Keratinocyte (primary cell): ENCODE results near the gene C10orf95. TPM values are rescaled to one million over a fixed set of nuclear protein-coding genes. Genes with fewer than 3 reads are reported as not detected.

Experiments used
- DNase-seq: peaks from one replicate; pipeline ENCODE4 v3.0.0-alpha.2; 2011; ENCODE audit warnings: low read depth, missing footprints, low spot score
- FAIRE-seq: peaks from 2 replicates; lab custom pipeline; 2011; peaks lifted over from hg19 to GRCh38; lab: Jason Lieb, UNC
- H2AFZ ChIP-seq: 2 replicates; pipeline ENCODE4 v1.6.0; 2012; ENCODE audit warnings: low read length, control low read depth, inconsistent platforms; ENCODE audit not compliant: control insufficient read depth
- H3K27ac ChIP-seq: 2 replicates; pipeline ENCODE4 v1.5.1; 2011; ENCODE audit warnings: low read length; ENCODE audit not compliant: control insufficient read depth, insufficient read depth
- H3K27me3 ChIP-seq: 3 replicates; pipeline ENCODE4 v1.6.0; 2011; ENCODE audit warnings: low read length; ENCODE audit not compliant: control insufficient read depth, insufficient read depth; ENCODE audit errors: extremely low read depth
- H3K36me3 ChIP-seq, 2 experiments: 2 replicates in 1 of 2; 3 replicates in 1 of 2; pipeline ENCODE4 v1.5.1; 2011; ENCODE audit warnings: low read length in 2 of 2, mild to moderate bottlenecking in 1 of 2; ENCODE audit not compliant: control insufficient read depth in 2 of 2, insufficient read depth in 2 of 2; ENCODE audit errors: extremely low read depth in 1 of 2
- H3K4me1 ChIP-seq: 3 replicates; pipeline ENCODE4 v1.5.1; 2011; ENCODE audit warnings: low read length; ENCODE audit not compliant: control insufficient read depth, insufficient read depth; ENCODE audit errors: extremely low read depth
- H3K4me2 ChIP-seq: 3 replicates; pipeline ENCODE4 v1.6.0; 2011; ENCODE audit warnings: low read depth, low read length; ENCODE audit not compliant: control insufficient read depth, insufficient read depth; ENCODE audit errors: extremely low read depth
- H3K4me3 ChIP-seq, 3 experiments: fragments of 200-600 bp in 1 of 3; sonication (generic) in 1 of 3; 2 replicates in 2 of 3; 3 replicates in 1 of 3; pipeline ENCODE4 v1.5.1; 2011 to 2016; ENCODE audit warnings: low read length in 3 of 3, mild to moderate bottlenecking in 3 of 3, control low read depth in 2 of 3, inconsistent platforms in 1 of 3, low read depth in 1 of 3, mixed read lengths in 1 of 3, mixed run types in 1 of 3, moderate library complexity in 1 of 3; ENCODE audit not compliant: control insufficient read depth in 2 of 3, insufficient read depth in 2 of 3; ENCODE audit errors: extremely low read depth in 1 of 3
- H3K79me2 ChIP-seq: 2 replicates; pipeline ENCODE4 v1.6.0; 2012; ENCODE audit warnings: low read length; ENCODE audit not compliant: control insufficient read depth, insufficient read depth
- H3K9ac ChIP-seq: 3 replicates; pipeline ENCODE4 v1.6.0; 2011; ENCODE audit warnings: low read length; ENCODE audit not compliant: control insufficient read depth, insufficient read depth; ENCODE audit errors: extremely low read depth
- H3K9me1 ChIP-seq: 3 replicates; pipeline ENCODE4 v1.6.0; 2011; ENCODE audit warnings: low read length; ENCODE audit not compliant: control insufficient read depth, insufficient read depth; ENCODE audit errors: extremely low read depth
- H3K9me3 ChIP-seq: 2 replicates; pipeline ENCODE4 v1.5.1; 2012; ENCODE audit warnings: low read depth, low read length; ENCODE audit not compliant: control insufficient read depth
- H4K20me1 ChIP-seq: 3 replicates; pipeline ENCODE4 v1.6.0; 2011; ENCODE audit warnings: low read length; ENCODE audit not compliant: control insufficient read depth, insufficient read depth; ENCODE audit errors: extremely low read depth
- EZH2 ChIP-seq: IDR thresholded peaks from one replicate; pipeline ENCODE4 v1.6.1; 2012; ENCODE audit warnings: inconsistent platforms, mild to moderate bottlenecking, low read length, moderate library complexity
- dilution Hi-C: fragments of 300-500 bp; cut with MboI; formaldehyde crosslinking; loops from one replicate; pipeline ENCODE4 v1.7.0; 2020; ENCODE audit warnings: low sequenced_read_pairs; ENCODE audit not compliant: extremely low pct_ligation_motif_present
- polyA plus RNA-seq, 5 experiments: library from polyadenylated mRNA; depleted of rRNA in 3 of 5; stranded (reverse) in 3 of 5; stranded (forward) in 1 of 5; unstranded in 1 of 5; fragments of >200 nt; gene quantifications; 1 replicate in 1 of 5; 2 replicates in 3 of 5; 3 replicates in 1 of 5; pipeline versions ENCODE4 v1.2.1 to v1.2.3, GENCODE V29; 2011 to 2012; ENCODE audit warnings: missing spikeins in 2 of 5, low read depth in 1 of 5, low replicate concordance in 1 of 5
- TF ChIP-seq, protein P1 (sequence below), 3 experiments: IDR thresholded peaks in 1 of 3; conservative IDR thresholded peaks in 1 of 3; optimal IDR thresholded peaks in 1 of 3; 2 replicates in 2 of 3; 3 replicates in 1 of 3; pipeline versions ENCODE3 to v1.5.1; 2011; ENCODE audit warnings: low read length in 3 of 3, mild to moderate bottlenecking in 3 of 3, moderate library complexity in 2 of 3, control low read depth in 1 of 3, inconsistent platforms in 1 of 3; ENCODE audit not compliant: insufficient read depth in 2 of 3; ENCODE audit errors: extremely low read depth in 1 of 3

The C10orf95 gene
- polyA plus RNA-seq, 1 donor (not counting 4 experiments of a cell fraction or from before 2014, with no cell fraction given): 0.63 TPM

DNA sequence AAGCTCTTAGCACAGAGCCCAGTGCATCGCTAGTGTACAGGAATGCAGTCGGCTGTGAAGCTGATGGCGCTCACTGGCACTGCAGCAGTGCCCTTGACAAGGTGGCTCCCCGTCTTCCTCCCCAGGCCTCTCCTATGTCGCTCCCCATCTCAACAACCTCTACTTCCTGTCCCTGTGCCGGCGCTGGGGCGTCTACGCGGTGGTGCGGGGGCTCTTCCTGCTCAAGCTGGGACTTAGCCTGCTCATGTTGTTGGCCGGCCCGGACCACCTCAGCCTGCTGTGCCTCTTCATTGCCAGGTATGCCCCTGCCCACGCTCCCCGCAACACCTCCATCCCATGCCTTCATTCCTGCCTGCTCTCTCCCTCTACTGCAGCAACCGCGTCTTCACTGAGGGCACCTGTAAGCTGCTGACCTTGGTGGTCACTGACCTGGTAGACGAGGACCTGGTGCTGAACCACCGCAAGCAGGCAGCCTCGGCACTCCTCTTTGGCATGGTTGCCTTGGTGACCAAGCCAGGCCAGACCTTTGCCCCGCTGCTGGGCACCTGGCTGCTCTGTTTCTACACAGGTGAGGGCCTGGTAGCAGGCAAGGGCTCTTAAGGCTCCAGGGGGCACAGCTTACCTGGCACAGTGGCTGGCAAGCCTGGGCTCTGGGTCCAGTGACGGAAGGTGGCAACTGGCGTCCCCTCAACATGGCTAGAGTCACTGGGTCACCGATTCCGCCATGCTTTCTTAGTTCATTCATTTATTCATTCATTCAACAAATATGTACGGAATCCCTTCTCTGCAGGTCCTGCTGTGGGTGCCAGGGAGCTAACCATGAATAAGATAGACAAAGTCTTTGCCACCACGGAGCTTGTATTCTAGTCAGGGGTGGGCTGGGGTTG is 22.3 kb upstream of the C10orf95 start:
- no peak overlapping the region for H3K27ac ChIP-seq
- H4K20me1 ChIP-seq: no peaks in the 10 kb centered on the region
- no peaks in the 10 kb centered on the region for H3K9me1 ChIP-seq
- DNase-seq (no peak), FAIRE-seq (no peak)
- no peaks in the 10 kb centered on the region for H3K9me3 ChIP-seq
- no peak overlapping the region for H3K4me3 ChIP-seq
- H3K4me2 ChIP-seq: no peak overlapping the region
- H3K9ac ChIP-seq: no peak overlapping the region
- no peaks in the 10 kb centered on the region for H3K4me1 ChIP-seq
- dilution Hi-C loops: no loop called here
- H3K79me2 ChIP-seq: no peaks in the 10 kb centered on the region
- peaks cover 0 to 4% of the 10 kb centered on the region in 2 experiments for H3K36me3 ChIP-seq
- no peaks in the 10 kb centered on the region for H3K27me3 ChIP-seq
- no peak overlapping the region for H2AFZ ChIP-seq
- TF ChIP-seq EZH2: no peak
- TF ChIP-seq, protein P1, sequence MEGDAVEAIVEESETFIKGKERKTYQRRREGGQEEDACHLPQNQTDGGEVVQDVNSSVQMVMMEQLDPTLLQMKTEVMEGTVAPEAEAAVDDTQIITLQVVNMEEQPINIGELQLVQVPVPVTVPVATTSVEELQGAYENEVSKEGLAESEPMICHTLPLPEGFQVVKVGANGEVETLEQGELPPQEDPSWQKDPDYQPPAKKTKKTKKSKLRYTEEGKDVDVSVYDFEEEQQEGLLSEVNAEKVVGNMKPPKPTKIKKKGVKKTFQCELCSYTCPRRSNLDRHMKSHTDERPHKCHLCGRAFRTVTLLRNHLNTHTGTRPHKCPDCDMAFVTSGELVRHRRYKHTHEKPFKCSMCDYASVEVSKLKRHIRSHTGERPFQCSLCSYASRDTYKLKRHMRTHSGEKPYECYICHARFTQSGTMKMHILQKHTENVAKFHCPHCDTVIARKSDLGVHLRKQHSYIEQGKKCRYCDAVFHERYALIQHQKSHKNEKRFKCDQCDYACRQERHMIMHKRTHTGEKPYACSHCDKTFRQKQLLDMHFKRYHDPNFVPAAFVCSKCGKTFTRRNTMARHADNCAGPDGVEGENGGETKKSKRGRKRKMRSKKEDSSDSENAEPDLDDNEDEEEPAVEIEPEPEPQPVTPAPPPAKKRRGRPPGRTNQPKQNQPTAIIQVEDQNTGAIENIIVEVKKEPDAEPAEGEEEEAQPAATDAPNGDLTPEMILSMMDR (optimal IDR thresholded peaks at IDR 0.05 in 1 of 3, IDR thresholded peaks at IDR 0.05 in 1 of 3, conservative IDR thresholded peaks at IDR 0.05 in 1 of 3; ENCODE audit: extremely low read depth in 1 of 3, insufficient read depth in 2 of 3, low read length in 3 of 3): no peak

DNA sequence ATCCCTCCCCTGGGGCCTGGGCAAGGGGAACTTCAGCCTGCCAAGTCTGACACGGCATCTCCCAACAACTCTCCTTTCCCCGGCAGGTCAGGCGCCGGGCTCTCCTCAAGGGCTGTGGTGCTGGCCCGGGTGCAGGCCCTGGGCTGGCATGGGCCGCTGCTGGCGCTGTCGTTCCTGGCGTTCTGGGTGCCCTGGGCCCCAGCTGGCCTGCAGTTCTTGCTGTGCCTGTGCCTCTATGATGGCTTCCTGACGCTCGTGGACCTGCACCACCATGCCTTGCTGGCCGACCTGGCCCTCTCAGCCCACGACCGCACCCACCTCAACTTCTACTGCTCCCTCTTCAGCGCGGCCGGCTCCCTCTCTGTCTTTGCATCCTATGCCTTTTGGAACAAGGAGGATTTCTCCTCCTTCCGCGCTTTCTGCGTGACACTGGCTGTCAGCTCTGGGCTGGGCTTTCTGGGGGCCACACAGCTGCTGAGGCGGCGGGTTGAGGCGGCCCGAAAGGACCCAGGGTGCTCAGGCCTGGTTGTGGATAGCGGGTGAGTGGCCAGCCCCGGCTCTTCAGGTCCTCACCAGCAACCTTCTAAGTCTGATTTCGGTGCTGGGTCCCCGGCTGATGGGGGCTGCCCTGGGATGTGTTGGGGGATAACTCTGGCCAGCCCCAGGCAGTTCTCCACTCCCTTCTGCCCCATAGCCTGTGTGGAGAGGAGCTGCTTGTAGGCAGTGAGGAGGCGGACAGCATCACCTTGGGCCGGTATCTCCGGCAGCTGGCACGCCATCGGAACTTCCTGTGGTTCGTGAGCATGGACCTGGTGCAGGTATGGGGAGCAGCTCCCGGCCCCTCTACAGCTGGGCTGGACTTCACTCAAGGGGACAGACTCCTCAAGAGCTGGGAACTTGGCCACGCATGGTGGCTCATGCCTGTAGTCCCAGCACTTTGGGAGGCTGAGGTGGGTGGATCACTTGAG is 19.5 kb upstream of the C10orf95 start:
- FAIRE-seq (no peak), DNase-seq (no peak)
- Histone ChIP-seq H3K9ac (no peak overlapping the region), H3K79me2 (no peaks in the 10 kb centered on the region), H3K27me3 (no peaks in the 10 kb centered on the region), H3K9me3 (no peaks in the 10 kb centered on the region), H3K4me3 (no peak overlapping the region), H3K27ac (no peak overlapping the region), H2AFZ (no peak overlapping the region), H4K20me1 (no peaks in the 10 kb centered on the region), H3K4me2 (no peak overlapping the region), H3K4me1 (no peaks in the 10 kb centered on the region), H3K9me1 (no peaks in the 10 kb centered on the region), H3K36me3 (peaks cover 0 to 1% of the 10 kb centered on the region in 2 experiments)
- TF ChIP-seq, protein P1 (optimal IDR thresholded peaks at IDR 0.05 in 1 of 3, IDR thresholded peaks at IDR 0.05 in 1 of 3, conservative IDR thresholded peaks at IDR 0.05 in 1 of 3; ENCODE audit: extremely low read depth in 1 of 3, insufficient read depth in 2 of 3, low read length in 3 of 3): no peak
- TF ChIP-seq EZH2: no peak
- dilution Hi-C loops: no loop called here
